Activated CD4-positive, alpha-beta T cell treated with anti-CD3 and anti-CD28 coated beads, Interleukin-2, amount 10 ng/mL, durations not matched to agents 24 days and 14 days (primary cell): ENCODE measurements around the gene AQP10. TPM values are rescaled to one million over a fixed set of nuclear protein-coding genes. Genes with fewer than 3 reads are reported as not detected.
"Not testable (repeated sequence)": the region's sequence is repeated elsewhere in the genome, so short reads cannot be mapped to it uniquely, and the experiment has no call there.

Source experiments
- DNase-seq: peaks from one replicate; pipeline ENCODE4 v3.0.0; 2022
- H3K27ac Mint-ChIP-seq: one replicate; pipeline ENCODE4 v1.8.0; 2022; ENCODE audit warnings: mild to moderate bottlenecking, mixed read lengths
- H3K27me3 Mint-ChIP-seq: one replicate; pipeline ENCODE4 v1.8.0; 2022; ENCODE audit warnings: mixed read lengths
- H3K36me3 Mint-ChIP-seq: one replicate; pipeline ENCODE4 v1.8.0; 2022; ENCODE audit warnings: low read depth, mild to moderate bottlenecking, mixed read lengths
- H3K4me1 Mint-ChIP-seq: one replicate; pipeline ENCODE4 v1.8.0; 2021; ENCODE audit warnings: mixed read lengths
- H3K4me3 Mint-ChIP-seq: one replicate; pipeline ENCODE4 v1.8.0; 2022; ENCODE audit warnings: mild to moderate bottlenecking, moderate library complexity, mixed read lengths
- H3K9me3 Mint-ChIP-seq: one replicate; pipeline ENCODE4 v1.8.0; 2021; ENCODE audit warnings: mixed read lengths
- intact Hi-C: fragments of 100-400 bp; cut with micrococcal nuclease; formaldehyde crosslinking; loops from one replicate; pipeline ENCODE4 v1.15.1; 2023
- total RNA-seq: library from RNA; stranded (reverse); gene quantifications from 2 replicates; pipeline ENCODE4 v1.2.3, GENCODE V29; 2022

Gene AQP10
- total RNA-seq, 1 donor from 2014 or later = not detected

DNA sequence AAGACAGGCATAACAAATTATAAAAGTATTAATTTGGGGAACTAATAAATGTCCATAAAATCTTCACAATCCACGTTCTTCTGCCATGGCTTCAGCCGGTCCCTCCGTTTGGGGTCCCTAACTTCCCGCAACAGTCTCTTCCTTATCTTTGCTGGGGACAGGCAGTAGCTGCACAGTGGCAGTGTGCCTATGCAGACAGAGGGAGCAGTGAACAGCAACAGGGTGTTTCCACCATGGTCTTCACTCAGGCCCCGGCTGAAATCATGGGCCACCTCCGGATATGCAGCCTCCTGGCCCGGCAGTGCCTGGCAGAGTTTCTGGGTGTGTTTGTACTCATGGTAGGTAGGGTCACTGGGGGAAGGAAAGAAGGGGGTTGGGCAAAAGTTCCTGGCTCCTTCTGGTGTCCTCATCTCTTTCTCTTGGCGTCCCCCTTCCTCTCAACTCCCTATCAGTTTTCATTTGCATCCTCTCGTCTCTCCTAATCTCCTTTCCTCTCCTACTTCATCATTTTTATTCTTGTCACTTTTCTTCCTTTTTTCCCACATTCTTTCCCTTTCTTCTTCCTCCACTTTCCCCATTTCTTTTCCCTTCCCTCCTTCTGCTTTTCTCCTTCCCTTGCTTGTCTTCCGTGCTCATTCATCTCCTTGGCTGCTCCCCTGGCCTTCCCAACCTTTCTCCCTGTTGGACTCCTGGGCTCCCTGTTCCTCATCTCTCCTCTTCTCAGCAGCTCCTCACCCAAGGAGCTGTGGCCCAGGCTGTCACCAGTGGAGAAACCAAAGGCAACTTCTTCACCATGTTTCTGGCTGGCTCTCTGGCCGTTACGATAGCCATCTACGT lies 8.4 kb upstream of the AQP10 start:
- H3K4me3 Mint-ChIP-seq, H3K4me1 Mint-ChIP-seq, H3K9me3 Mint-ChIP-seq, H3K27ac Mint-ChIP-seq, H3K27me3 Mint-ChIP-seq, H3K36me3 Mint-ChIP-seq, intact Hi-C loops, DNase-seq: not testable (repeated sequence)

DNA sequence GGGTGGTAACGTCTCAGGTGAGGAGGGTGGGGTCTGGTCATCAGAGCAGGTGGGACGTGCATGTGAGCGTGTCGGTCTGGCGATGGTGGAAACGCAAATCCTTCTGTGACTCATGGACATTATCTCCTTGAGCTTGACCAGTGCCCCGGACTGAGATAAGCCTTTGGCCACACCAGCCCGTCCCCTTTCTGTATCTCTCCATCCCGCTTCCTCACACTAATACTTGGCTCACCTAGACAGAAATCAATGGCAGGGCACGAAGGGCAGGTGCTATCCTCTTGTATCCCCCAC lies 7.9 kb upstream of the AQP10 start:
- no peak overlapping the region for H3K4me3 Mint-ChIP-seq
- peaks cover 8% of the 10 kb centered on the region for H3K9me3 Mint-ChIP-seq
- DNase-seq = no peak
- peaks cover 7% of the 10 kb centered on the region for H3K27me3 Mint-ChIP-seq
- H3K36me3 Mint-ChIP-seq = peaks cover 1% of the 10 kb centered on the region
- intact Hi-C loops = no loop called here
- no peak overlapping the region for H3K27ac Mint-ChIP-seq
- peaks cover 4% of the 10 kb centered on the region for H3K4me1 Mint-ChIP-seq

DNA sequence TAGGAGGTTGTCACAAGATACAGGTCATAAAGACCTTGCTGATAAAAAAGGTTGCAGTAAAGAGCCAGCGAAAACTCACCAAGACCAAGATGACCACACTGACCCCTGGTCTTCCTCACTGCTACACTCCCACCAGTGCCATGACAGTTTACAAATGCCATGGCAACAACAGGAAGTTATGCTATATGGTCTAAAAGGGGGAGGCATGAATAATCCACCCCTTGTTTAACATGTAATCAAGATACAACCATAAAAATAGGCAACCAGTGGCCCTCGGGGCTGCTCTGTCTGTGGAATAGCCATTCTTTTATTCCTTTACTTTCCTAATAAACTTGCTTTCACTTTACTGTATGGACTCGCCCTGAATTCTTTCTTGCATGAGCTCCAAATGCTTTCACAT lies 6.7 kb upstream of the AQP10 start:
- H3K4me3 Mint-ChIP-seq, intact Hi-C loops, H3K27ac Mint-ChIP-seq, H3K36me3 Mint-ChIP-seq, H3K4me1 Mint-ChIP-seq, DNase-seq: not testable (repeated sequence)
- Mint-ChIP-seq H3K27me3 (peaks cover 11% of the 10 kb centered on the region), H3K9me3 (peaks cover 12% of the 10 kb centered on the region)

- H3K4me1 Mint-ChIP-seq = no peaks in the 10 kb centered on the region
- peaks cover 16% of the 10 kb centered on the region for H3K27me3 Mint-ChIP-seq
- no peak overlapping the region for H3K4me3 Mint-ChIP-seq
- intact Hi-C loops = no loop called here
- no peak overlapping the region for H3K27ac Mint-ChIP-seq
- peaks cover 12% of the 10 kb centered on the region for H3K9me3 Mint-ChIP-seq
- no peaks in the 10 kb centered on the region for H3K36me3 Mint-ChIP-seq
- no peak for DNase-seq
Measured at GRCh38 chr1:154316704-154317103, 4.2 kb upstream of the AQP10 start.

DNA sequence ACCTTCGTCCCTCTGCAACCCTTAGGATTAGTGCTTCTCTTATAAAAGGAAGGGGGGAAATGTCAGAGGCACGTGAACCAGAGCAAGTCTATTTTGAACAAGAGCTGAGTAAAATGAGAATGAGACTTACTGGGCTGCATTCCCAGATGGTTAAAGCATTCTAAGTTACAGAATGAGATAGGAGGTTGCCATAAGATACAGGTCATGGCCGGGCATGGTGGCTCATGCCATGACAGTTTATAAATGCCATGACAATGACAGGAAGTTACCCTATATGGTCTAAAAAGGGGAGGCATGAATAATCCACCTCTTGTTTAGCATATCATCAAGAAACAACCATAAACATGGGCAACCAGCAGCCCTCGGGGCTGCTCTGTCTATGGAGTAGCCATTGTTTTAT lies 2.5 kb upstream of the AQP10 start:
- intact Hi-C loops = no loop called here
- Mint-ChIP-seq H3K27ac (no peak overlapping the region), H3K4me3 (no peak overlapping the region), H3K4me1 (no peaks in the 10 kb centered on the region), H3K9me3 (peaks cover 12% of the 10 kb centered on the region), H3K36me3 (no peaks in the 10 kb centered on the region), H3K27me3 (peaks cover 27% of the 10 kb centered on the region)
- no peak for DNase-seq

DNA sequence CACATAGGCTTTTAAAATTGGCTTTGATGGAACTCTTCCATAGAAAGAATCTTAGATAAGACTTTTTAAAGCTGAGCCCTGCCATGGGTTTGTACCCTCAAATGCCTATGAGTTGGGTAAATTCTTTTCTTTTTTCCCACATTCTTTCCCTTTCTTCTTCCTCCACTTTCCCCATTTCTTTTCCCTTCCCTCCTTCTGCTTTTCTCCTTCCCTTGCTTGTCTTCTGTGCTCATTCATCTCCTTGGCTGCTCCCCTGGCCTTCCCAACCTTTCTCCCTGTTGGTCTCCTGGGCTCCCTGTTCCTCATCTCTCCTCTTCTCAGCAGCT lies 679 bp downstream of the AQP10 start:
- DNase-seq, intact Hi-C loops, H3K27ac Mint-ChIP-seq, H3K36me3 Mint-ChIP-seq, H3K4me1 Mint-ChIP-seq, H3K4me3 Mint-ChIP-seq: not testable (repeated sequence)
- Mint-ChIP-seq H3K9me3 (peaks cover 12% of the 10 kb centered on the region), H3K27me3 (peaks cover 32% of the 10 kb centered on the region)

DNA sequence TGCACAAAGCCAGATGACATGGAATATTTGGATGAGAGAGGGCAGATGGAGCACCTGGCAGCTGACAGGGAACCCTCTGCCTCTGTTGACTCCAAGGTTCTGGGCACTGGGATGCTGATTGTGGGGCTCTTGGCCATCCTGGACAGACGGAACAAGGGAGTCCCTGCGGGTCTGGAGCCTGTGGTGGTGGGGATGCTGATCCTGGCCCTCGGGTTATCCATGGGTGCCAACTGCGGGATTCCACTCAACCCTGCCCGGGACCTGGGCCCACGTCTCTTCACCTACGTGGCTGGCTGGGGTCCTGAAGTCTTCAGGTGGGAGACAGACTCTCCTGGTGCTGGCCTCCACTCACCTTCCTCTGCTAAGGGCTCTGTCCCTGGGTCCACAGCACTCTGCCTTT lies 2.6 kb downstream of the AQP10 start:
- intact Hi-C loops = no loop called here

GRCh38 chr1:154324241-154324640 lies 3.3 kb downstream of the AQP10 start:
- Mint-ChIP-seq H3K9me3 (no peaks in the 10 kb centered on the region), H3K4me3 (peak overlapping the region; percentile 98), H3K27ac (no peak overlapping the region), H3K27me3 (peaks cover 21% of the 10 kb centered on the region), H3K36me3 (no peaks in the 10 kb centered on the region), H3K4me1 (peaks cover 27% of the 10 kb centered on the region)
- intact Hi-C loops = loop anchor here (2.0 kb wide), 1 partner anchor 83 kb away; no protein-coding TSS in a partner anchor
- no peak for DNase-seq

More for the DNA sequence above, 2.6 kb downstream of the AQP10 start:
- no peak overlapping the region for H3K4me3 Mint-ChIP-seq
- peaks cover 21% of the 10 kb centered on the region for H3K27me3 Mint-ChIP-seq
- peak; percentile 53 for DNase-seq
- H3K36me3 Mint-ChIP-seq = no peaks in the 10 kb centered on the region
- no peaks in the 10 kb centered on the region for H3K9me3 Mint-ChIP-seq
- no peak overlapping the region for H3K27ac Mint-ChIP-seq
- H3K4me1 Mint-ChIP-seq = peaks cover 23% of the 10 kb centered on the region

DNA sequence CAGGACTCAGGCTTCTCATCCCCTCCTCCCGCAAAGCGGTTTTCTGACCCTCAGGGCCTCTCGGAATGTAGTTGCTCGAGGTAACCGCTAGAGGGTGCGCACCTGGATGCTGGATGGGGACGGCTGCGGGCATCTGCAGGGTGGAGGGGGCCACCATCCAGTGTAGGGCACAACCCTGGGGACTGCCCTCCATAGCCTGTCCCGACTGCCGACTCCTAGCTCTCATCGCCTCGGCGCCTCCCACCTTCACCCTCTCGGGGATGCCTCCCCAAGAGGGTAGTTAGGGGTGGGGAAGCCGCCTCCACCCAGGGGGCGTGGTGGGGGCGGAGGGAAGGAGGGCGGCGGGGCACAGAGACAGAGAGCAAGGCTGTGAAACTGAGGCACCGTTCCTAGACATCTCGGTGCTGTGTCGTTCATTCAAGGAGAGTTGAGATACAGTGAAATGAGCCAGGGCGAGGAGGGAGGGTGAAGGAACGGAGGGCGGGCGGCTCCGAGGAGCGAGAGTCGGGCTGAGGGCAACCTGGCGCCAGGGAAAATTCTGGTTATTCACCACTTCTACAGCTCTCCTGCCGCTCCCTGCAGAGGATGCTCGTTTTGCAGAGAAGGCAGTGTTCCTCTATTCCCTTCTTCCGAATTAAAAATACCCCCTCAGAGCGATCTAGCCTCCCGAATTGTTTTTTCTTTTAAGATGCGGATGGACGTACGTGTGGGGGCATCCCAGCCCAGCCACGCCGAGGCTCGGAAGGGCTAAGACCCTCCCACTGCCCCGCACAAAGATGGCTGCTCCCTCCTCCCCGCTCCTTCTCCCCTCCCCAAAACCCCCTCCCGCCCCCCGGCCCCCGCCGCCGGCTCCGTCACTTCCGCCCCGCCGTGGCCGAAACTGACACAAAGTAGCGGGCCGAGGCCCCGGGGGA lies 4.0 kb downstream of the AQP10 start, which contains the start of gene ATP8B2:
Gene ATP8B2, plus strand, starts transcription at position 857 of the 914 bp plus-strand sequence. CDS start 2,617 bp downstream, outside the sequence.
- peak; percentile 95 for DNase-seq
- H3K4me3 Mint-ChIP-seq = peak within 1 kb of the TSS; percentile 98
- H3K27me3 Mint-ChIP-seq = peaks cover 21% of the 10 kb centered on the region
- intact Hi-C loops = loop anchor here (2.0 kb wide), 1 partner anchor 82 kb away; no protein-coding TSS in a partner anchor
- peak within 1 kb of the TSS; percentile 92 for H3K27ac Mint-ChIP-seq
- no peaks in the 10 kb centered on the region for H3K9me3 Mint-ChIP-seq
- H3K4me1 Mint-ChIP-seq = peaks cover 34% of the 10 kb centered on the region
- peaks cover 3% of the 10 kb centered on the region for H3K36me3 Mint-ChIP-seq

GRCh38 chr1:154325583-154326545 lies 5.0 kb downstream of the AQP10 start:
- Mint-ChIP-seq H3K4me1 (peaks cover 43% of the 10 kb centered on the region), H3K4me3 (peak overlapping the region; percentile 98), H3K27me3 (peaks cover 21% of the 10 kb centered on the region), H3K9me3 (no peaks in the 10 kb centered on the region), H3K36me3 (peaks cover 9% of the 10 kb centered on the region), H3K27ac (peak overlapping the region; percentile 92)
- intact Hi-C loops = loop anchor here (1.0 to 2.0 kb wide), 5 partner anchors 9 to 143 kb away; no protein-coding TSS in a partner anchor
- peak; percentile 82 for DNase-seq

DNA sequence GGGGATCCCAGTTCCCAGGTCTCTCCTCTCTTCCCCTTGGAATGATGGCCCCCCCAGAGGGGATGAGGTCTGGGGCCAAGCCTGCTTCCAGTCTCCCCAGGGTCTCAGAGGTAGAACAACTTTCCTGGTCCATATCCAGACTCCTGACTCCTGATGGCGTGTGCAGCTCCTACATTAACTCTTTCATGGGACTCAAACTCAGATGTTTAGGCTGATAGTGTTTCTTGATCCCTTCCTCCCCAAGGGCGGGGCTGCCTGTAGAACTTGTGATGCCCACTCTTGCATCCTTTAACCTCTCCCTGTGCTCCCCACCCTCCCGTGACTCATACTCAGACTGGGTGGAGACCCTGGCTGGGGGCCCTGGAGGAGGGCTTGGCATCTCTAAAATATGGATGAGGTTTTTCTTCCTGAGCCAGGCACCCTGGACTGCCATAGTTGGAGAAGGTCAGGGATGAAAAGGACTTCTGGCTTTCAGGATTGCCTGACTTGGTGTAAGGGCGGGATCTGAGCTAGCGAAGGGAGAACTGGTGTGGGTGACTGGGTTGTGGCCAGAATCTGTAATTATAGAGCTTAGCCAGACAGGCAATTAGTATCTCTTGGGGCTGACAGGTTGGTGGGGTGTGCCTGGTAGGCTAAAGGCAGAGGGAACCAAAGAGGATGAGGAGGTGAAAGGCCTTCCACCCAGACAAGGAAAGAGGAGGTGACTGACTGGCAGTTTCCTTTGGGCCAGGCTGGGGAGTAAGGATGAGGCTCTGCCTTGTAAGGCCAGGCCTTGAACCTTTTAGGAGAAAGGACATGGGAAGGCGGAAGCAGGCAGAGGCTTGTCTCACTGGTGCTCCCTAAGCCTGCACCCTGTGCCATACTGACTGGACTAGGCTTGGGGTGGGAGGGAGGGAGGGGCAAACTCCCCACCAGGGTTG lies 5.9 kb downstream of the AQP10 start:
- peaks cover 48% of the 10 kb centered on the region for H3K4me1 Mint-ChIP-seq
- peak overlapping the region; percentile 92 for H3K27ac Mint-ChIP-seq
- intact Hi-C loops = loop anchor here (1.0 to 2.0 kb wide), 4 partner anchors 8 to 144 kb away; no protein-coding TSS in a partner anchor
- peak; percentile 71 for DNase-seq
- no peaks in the 10 kb centered on the region for H3K9me3 Mint-ChIP-seq
- H3K36me3 Mint-ChIP-seq = peaks cover 17% of the 10 kb centered on the region
- peaks cover 15% of the 10 kb centered on the region for H3K27me3 Mint-ChIP-seq
- H3K4me3 Mint-ChIP-seq = peak overlapping the region; percentile 98
